ENCODE measurements around the gene GLI1.

The GLI1 gene

DNA sequence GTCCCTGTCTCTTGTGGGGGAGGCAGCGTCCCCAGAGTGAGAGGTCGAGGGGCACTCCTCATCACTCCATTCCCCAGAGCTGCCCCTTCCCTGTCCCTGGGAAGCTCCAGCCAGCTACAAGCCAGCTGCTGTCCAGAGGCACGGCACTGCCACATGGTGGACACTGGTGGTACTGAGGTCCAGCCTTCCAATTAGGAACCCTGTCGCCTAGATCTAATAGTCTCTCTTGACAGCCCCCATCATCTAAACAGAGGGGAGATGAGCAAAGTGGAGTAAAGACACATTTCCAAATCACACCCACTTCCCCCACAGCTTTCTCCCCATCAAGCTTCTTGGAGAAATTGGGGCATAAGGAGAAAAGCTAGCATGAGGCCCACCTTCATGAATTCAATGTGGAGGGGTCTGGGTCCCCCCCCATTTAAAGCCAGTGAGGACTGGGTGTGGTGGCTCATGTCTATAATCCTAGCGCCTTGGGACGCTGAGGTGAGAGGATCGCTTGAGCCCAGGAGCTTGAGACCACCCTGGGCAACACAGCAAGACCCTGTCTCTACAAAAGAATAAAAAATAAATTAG, 6.6 kb upstream of the GLI1 start:
- Histone ChIP-seq H3K27ac (ENCODE audit: low read depth in 2 of 2, low read length in 2 of 2) (no peak overlapping the region), H3K36me3 (ENCODE audit: control insufficient read depth in 2 of 2, insufficient read depth in 2 of 2, low read length in 2 of 2) (no peaks in the 10 kb centered on the region), H3K9ac (ENCODE audit: low read depth in 1 of 2, low read length in 2 of 2) (no peak overlapping the region), H3K9me3 (ENCODE audit: control insufficient read depth in 2 of 2, low read length in 2 of 2) (no peaks in the 10 kb centered on the region), H3K27me3 (ENCODE audit: control insufficient read depth in 2 of 2, insufficient read depth in 2 of 2, low read length in 2 of 2) (peaks cover 0 to 4% of the 10 kb centered on the region in 2 donors), H3K4me3 (ENCODE audit: low read length in 2 of 2) (no peak overlapping the region), H3K4me1 (ENCODE audit: control insufficient read depth in 2 of 2, insufficient read depth in 2 of 2, low read length in 2 of 2) (peaks cover 7 to 10% of the 10 kb centered on the region in 2 donors)

DNA sequence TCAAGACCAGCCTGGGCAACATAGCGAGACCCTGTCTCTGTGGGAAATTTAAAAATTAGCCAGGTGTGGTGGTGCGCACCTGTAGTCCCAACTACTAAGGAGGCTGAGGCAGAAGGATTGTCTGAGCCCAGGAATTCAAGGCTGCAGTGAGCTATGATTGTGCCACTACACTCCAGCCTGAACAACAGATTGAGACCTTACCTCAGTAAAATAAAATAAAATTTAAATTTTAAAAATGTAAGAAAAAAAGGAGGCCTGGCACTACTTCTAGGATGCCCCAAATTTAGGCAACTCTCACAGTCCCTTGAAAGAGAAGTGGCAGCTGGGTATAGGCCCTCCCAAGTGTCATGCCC, 5.4 kb upstream of the GLI1 start:
- H3K4me1 ChIP-seq (ENCODE audit: control insufficient read depth in 2 of 2, insufficient read depth in 2 of 2, low read length in 2 of 2): peaks cover 14 to 19% of the 10 kb centered on the region in 2 donors
- peaks cover 0 to 4% of the 10 kb centered on the region in 2 donors for H3K27me3 ChIP-seq (ENCODE audit: control insufficient read depth in 2 of 2, insufficient read depth in 2 of 2, low read length in 2 of 2)
- H3K9me3 ChIP-seq (ENCODE audit: control insufficient read depth in 2 of 2, low read length in 2 of 2): no peaks in the 10 kb centered on the region
- H3K9ac ChIP-seq (ENCODE audit: low read depth in 1 of 2, low read length in 2 of 2): no peak overlapping the region
- H3K27ac ChIP-seq (ENCODE audit: low read depth in 2 of 2, low read length in 2 of 2): no peak overlapping the region
- H3K36me3 ChIP-seq (ENCODE audit: control insufficient read depth in 2 of 2, insufficient read depth in 2 of 2, low read length in 2 of 2): no peaks in the 10 kb centered on the region
- H3K4me3 ChIP-seq (ENCODE audit: low read length in 2 of 2): no peak overlapping the region

- no peak within 1 kb of the TSS for H3K4me3 ChIP-seq (ENCODE audit: low read length in 2 of 2)
- H3K4me1 ChIP-seq (ENCODE audit: control insufficient read depth in 2 of 2, insufficient read depth in 2 of 2, low read length in 2 of 2): peaks cover 16 to 22% of the 10 kb centered on the region in 2 donors
- peak within 1 kb of the TSS in 1 of 2 donors; percentile 42 for H3K9ac ChIP-seq (ENCODE audit: low read depth in 1 of 2, low read length in 2 of 2)
- H3K9me3 ChIP-seq (ENCODE audit: control insufficient read depth in 2 of 2, low read length in 2 of 2): no peaks in the 10 kb centered on the region
- H3K27me3 ChIP-seq (ENCODE audit: control insufficient read depth in 2 of 2, insufficient read depth in 2 of 2, low read length in 2 of 2): peaks cover 0 to 4% of the 10 kb centered on the region in 2 donors
- H3K27ac ChIP-seq (ENCODE audit: low read depth in 2 of 2, low read length in 2 of 2): no peak within 1 kb of the TSS
- no peaks in the 10 kb centered on the region for H3K36me3 ChIP-seq (ENCODE audit: control insufficient read depth in 2 of 2, insufficient read depth in 2 of 2, low read length in 2 of 2)
Measured at GRCh38 chr12:57454566-57455373, 4.8 kb upstream of the GLI1 start, which contains the start of gene INHBE. TSS of gene INHBE (plus strand) at chr12:57455307. CDS start at chr12:57455537, 230 bp downstream.

- Histone ChIP-seq H3K9ac (ENCODE audit: low read depth in 1 of 2, low read length in 2 of 2) (peak overlapping the region in 1 of 2 donors; percentile 42), H3K9me3 (ENCODE audit: control insufficient read depth in 2 of 2, low read length in 2 of 2) (no peaks in the 10 kb centered on the region), H3K27ac (ENCODE audit: low read depth in 2 of 2, low read length in 2 of 2) (no peak overlapping the region), H3K36me3 (ENCODE audit: control insufficient read depth in 2 of 2, insufficient read depth in 2 of 2, low read length in 2 of 2) (no peaks in the 10 kb centered on the region), H3K4me3 (ENCODE audit: low read length in 2 of 2) (no peak overlapping the region), H3K27me3 (ENCODE audit: control insufficient read depth in 2 of 2, insufficient read depth in 2 of 2, low read length in 2 of 2) (peaks cover 3 to 6% of the 10 kb centered on the region in 2 donors), H3K4me1 (ENCODE audit: control insufficient read depth in 2 of 2, insufficient read depth in 2 of 2, low read length in 2 of 2) (peaks cover 16 to 22% of the 10 kb centered on the region in 2 donors)
Measured at GRCh38 chr12:57455374-57456144, 4.0 kb upstream of the GLI1 start.

DNA sequence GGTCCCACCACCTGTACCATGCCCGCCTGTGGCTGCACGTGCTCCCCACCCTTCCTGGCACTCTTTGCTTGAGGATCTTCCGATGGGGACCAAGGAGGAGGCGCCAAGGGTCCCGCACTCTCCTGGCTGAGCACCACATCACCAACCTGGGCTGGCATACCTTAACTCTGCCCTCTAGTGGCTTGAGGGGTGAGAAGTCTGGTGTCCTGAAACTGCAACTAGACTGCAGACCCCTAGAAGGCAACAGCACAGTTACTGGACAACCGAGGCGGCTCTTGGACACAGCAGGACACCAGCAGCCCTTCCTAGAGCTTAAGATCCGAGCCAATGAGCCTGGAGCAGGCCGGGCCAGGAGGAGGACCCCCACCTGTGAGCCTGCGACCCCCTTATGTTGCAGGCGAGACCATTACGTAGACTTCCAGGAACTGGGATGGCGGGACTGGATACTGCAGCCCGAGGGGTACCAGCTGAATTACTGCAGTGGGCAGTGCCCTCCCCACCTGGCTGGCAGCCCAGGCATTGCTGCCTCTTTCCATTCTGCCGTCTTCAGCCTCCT, 3.4 kb upstream of the GLI1 start:
- Histone ChIP-seq H3K4me3 (ENCODE audit: low read length in 2 of 2) (no peak overlapping the region), H3K9me3 (ENCODE audit: control insufficient read depth in 2 of 2, low read length in 2 of 2) (no peaks in the 10 kb centered on the region), H3K4me1 (ENCODE audit: control insufficient read depth in 2 of 2, insufficient read depth in 2 of 2, low read length in 2 of 2) (peaks cover 22 to 28% of the 10 kb centered on the region in 2 donors), H3K9ac (ENCODE audit: low read depth in 1 of 2, low read length in 2 of 2) (peak overlapping the region in 1 of 2 donors; percentile 42), H3K27ac (ENCODE audit: low read depth in 2 of 2, low read length in 2 of 2) (no peak overlapping the region), H3K27me3 (ENCODE audit: control insufficient read depth in 2 of 2, insufficient read depth in 2 of 2, low read length in 2 of 2) (peaks cover 9 to 11% of the 10 kb centered on the region in 2 donors), H3K36me3 (ENCODE audit: control insufficient read depth in 2 of 2, insufficient read depth in 2 of 2, low read length in 2 of 2) (no peaks in the 10 kb centered on the region)

- peaks cover 24 to 32% of the 10 kb centered on the region in 2 donors for H3K4me1 ChIP-seq (ENCODE audit: control insufficient read depth in 2 of 2, insufficient read depth in 2 of 2, low read length in 2 of 2)
- H3K9ac ChIP-seq (ENCODE audit: low read depth in 1 of 2, low read length in 2 of 2): no peak overlapping the region
- H3K4me3 ChIP-seq (ENCODE audit: low read length in 2 of 2): no peak overlapping the region
- H3K9me3 ChIP-seq (ENCODE audit: control insufficient read depth in 2 of 2, low read length in 2 of 2): no peaks in the 10 kb centered on the region
- no peak overlapping the region for H3K27ac ChIP-seq (ENCODE audit: low read depth in 2 of 2, low read length in 2 of 2)
- no peaks in the 10 kb centered on the region for H3K36me3 ChIP-seq (ENCODE audit: control insufficient read depth in 2 of 2, insufficient read depth in 2 of 2, low read length in 2 of 2)
- H3K27me3 ChIP-seq (ENCODE audit: control insufficient read depth in 2 of 2, insufficient read depth in 2 of 2, low read length in 2 of 2): peaks cover 9 to 11% of the 10 kb centered on the region in 2 donors
Measured at GRCh38 chr12:57456737-57457490, 2.7 kb upstream of the GLI1 start.

- H3K27me3 ChIP-seq (ENCODE audit: control insufficient read depth in 2 of 2, insufficient read depth in 2 of 2, low read length in 2 of 2): peaks cover 9 to 11% of the 10 kb centered on the region in 2 donors
- peak overlapping the region; percentile 79 to 92 for H3K9ac ChIP-seq (ENCODE audit: low read depth in 1 of 2, low read length in 2 of 2)
Measured at GRCh38 chr12:57458665-57459054, 925 bp upstream of the GLI1 start.

GRCh38 chr12:57459055-57459749, 383 bp upstream of the GLI1 start:
- Histone ChIP-seq H3K36me3 (ENCODE audit: control insufficient read depth in 2 of 2, insufficient read depth in 2 of 2, low read length in 2 of 2) (no peaks in the 10 kb centered on the region), H3K27ac (ENCODE audit: low read depth in 2 of 2, low read length in 2 of 2) (peak overlapping the region; percentile 87 to 91), H3K9me3 (ENCODE audit: control insufficient read depth in 2 of 2, low read length in 2 of 2) (no peaks in the 10 kb centered on the region), H3K4me3 (ENCODE audit: low read length in 2 of 2) (peak overlapping the region; percentile 85 to 92), H3K9ac (ENCODE audit: low read depth in 1 of 2, low read length in 2 of 2) (peak overlapping the region; percentile 79 to 92), H3K4me1 (ENCODE audit: control insufficient read depth in 2 of 2, insufficient read depth in 2 of 2, low read length in 2 of 2) (peaks cover 30 to 39% of the 10 kb centered on the region in 2 donors), H3K27me3 (ENCODE audit: control insufficient read depth in 2 of 2, insufficient read depth in 2 of 2, low read length in 2 of 2) (peaks cover 9 to 11% of the 10 kb centered on the region in 2 donors)

More at GRCh38 chr12:57458665-57459054, 925 bp upstream of the GLI1 start:
- H3K27ac ChIP-seq (ENCODE audit: low read depth in 2 of 2, low read length in 2 of 2): peak overlapping the region; percentile 87 to 91
- no peaks in the 10 kb centered on the region for H3K36me3 ChIP-seq (ENCODE audit: control insufficient read depth in 2 of 2, insufficient read depth in 2 of 2, low read length in 2 of 2)
- H3K4me3 ChIP-seq (ENCODE audit: low read length in 2 of 2): peak overlapping the region; percentile 85 to 92
- H3K9me3 ChIP-seq (ENCODE audit: control insufficient read depth in 2 of 2, low read length in 2 of 2): no peaks in the 10 kb centered on the region
- peaks cover 30 to 39% of the 10 kb centered on the region in 2 donors for H3K4me1 ChIP-seq (ENCODE audit: control insufficient read depth in 2 of 2, insufficient read depth in 2 of 2, low read length in 2 of 2)

- H3K4me1 ChIP-seq (ENCODE audit: control insufficient read depth in 2 of 2, insufficient read depth in 2 of 2, low read length in 2 of 2): peaks cover 30 to 39% of the 10 kb centered on the region in 2 donors
- H3K27ac ChIP-seq (ENCODE audit: low read depth in 2 of 2, low read length in 2 of 2): peak overlapping the region in 1 of 2 donors; percentile 82
- no peaks in the 10 kb centered on the region for H3K9me3 ChIP-seq (ENCODE audit: control insufficient read depth in 2 of 2, low read length in 2 of 2)
Measured at GRCh38 chr12:57460468-57460784, 841 bp downstream of the GLI1 start.

More at GRCh38 chr12:57460468-57460784, 841 bp downstream of the GLI1 start:
- Histone ChIP-seq H3K36me3 (ENCODE audit: control insufficient read depth in 2 of 2, insufficient read depth in 2 of 2, low read length in 2 of 2) (no peaks in the 10 kb centered on the region), H3K9ac (ENCODE audit: low read depth in 1 of 2, low read length in 2 of 2) (peak overlapping the region; percentile 41 to 61), H3K27me3 (ENCODE audit: control insufficient read depth in 2 of 2, insufficient read depth in 2 of 2, low read length in 2 of 2) (peaks cover 9 to 11% of the 10 kb centered on the region in 2 donors), H3K4me3 (ENCODE audit: low read length in 2 of 2) (peak overlapping the region; percentile 64 to 68)

All from mucosa of rectum (tissue), 2 donors.